Osteoblast (primary cell): ENCODE data around the gene SLC25A11. TPM values are rescaled to one million over a fixed set of nuclear protein-coding genes. Genes with fewer than 3 reads are reported as not detected.

Source experiments
- DNase-seq: peaks from one replicate; pipeline ENCODE4 v3.0.0; 2011; ENCODE audit warnings: low spot score, mixed read lengths; ENCODE audit not compliant: insufficient read length; ENCODE audit errors: missing footprints
- H2AFZ ChIP-seq: 2 replicates; pipeline ENCODE4 v1.6.0; 2011; ENCODE audit warnings: mild to moderate bottlenecking, low read length
- H3K27ac ChIP-seq: 2 replicates; pipeline ENCODE4 v1.5.1; 2011; ENCODE audit warnings: mild to moderate bottlenecking, low read depth, low read length, moderate library complexity
- H3K27me3 ChIP-seq: 2 replicates; pipeline ENCODE4 v1.6.0; 2012; ENCODE audit warnings: mild to moderate bottlenecking, control low read depth, inconsistent platforms, low read length, moderate library complexity; ENCODE audit not compliant: insufficient read depth
- H3K36me3 ChIP-seq: 2 replicates; pipeline ENCODE4 v1.5.1; 2011; ENCODE audit warnings: mild to moderate bottlenecking, low read length, control low read depth, moderate library complexity; ENCODE audit not compliant: insufficient read depth
- H3K4me1 ChIP-seq: 2 replicates; pipeline ENCODE4 v1.5.1; 2011; ENCODE audit warnings: mild to moderate bottlenecking, low read length, control low read depth, moderate library complexity; ENCODE audit not compliant: insufficient read depth
- H3K4me2 ChIP-seq: 2 replicates; pipeline ENCODE4 v1.6.0; 2011; ENCODE audit warnings: mild to moderate bottlenecking, low read length; ENCODE audit not compliant: insufficient read depth
- H3K4me3 ChIP-seq: fragments of 200-600 bp; sonication (generic); 3 replicates; pipeline ENCODE4 v1.5.1; 2012; ENCODE audit warnings: mild to moderate bottlenecking, low read length, inconsistent platforms; ENCODE audit not compliant: insufficient read depth
- H3K79me2 ChIP-seq: 2 replicates; pipeline ENCODE4 v1.6.0; 2012; ENCODE audit warnings: mild to moderate bottlenecking, low read length, control low read depth, inconsistent platforms; ENCODE audit not compliant: insufficient read depth
- H3K9me3 ChIP-seq: 2 replicates; pipeline ENCODE4 v1.5.1; 2011; ENCODE audit warnings: low read depth, low read length, control low read depth
- H4K20me1 ChIP-seq: 2 replicates; pipeline ENCODE4 v1.6.0; 2012; ENCODE audit warnings: mild to moderate bottlenecking, low read length, control low read depth; ENCODE audit not compliant: insufficient read depth
- CTCF ChIP-seq: IDR thresholded peaks from 2 replicates; pipeline ENCODE4 v1.5.1; 2011; ENCODE audit warnings: mild to moderate bottlenecking, low read depth, low read length, moderate library complexity; ENCODE audit errors: extremely low read depth
- total RNA-seq: library from RNA; depleted of rRNA; stranded (reverse); fragments of >200 nt; gene quantifications from 2 replicates; pipeline ENCODE4 v1.2.3, GENCODE V29; 2012

Gene SLC25A11
- total RNA-seq, 1 donor, result 47.4 TPM

DNA sequence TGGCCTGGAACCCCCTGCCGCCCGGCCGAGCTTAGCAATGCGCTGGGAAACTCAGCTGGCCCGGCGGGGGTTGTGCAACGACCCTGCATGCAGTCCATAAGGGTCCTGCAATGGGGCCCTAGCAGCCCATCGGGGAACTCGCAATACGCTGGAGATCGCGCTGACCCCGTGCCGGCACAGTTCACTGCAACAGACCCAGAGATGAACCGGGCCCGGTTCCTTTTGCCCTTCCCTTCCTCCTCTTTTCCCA lies 375 bp downstream of the SLC25A11 start:
- peak overlapping the region; percentile 76 for H2AFZ ChIP-seq
- peak overlapping the region; percentile 95 for H3K4me3 ChIP-seq
- H3K36me3 ChIP-seq, result peaks cover 49% of the 10 kb centered on the region
- H3K9me3 ChIP-seq, result no peaks in the 10 kb centered on the region
- peaks cover 60% of the 10 kb centered on the region for H3K79me2 ChIP-seq
- no peak for DNase-seq
- peaks cover 34% of the 10 kb centered on the region for H4K20me1 ChIP-seq
- peaks cover 32% of the 10 kb centered on the region for H3K4me1 ChIP-seq
- H3K4me2 ChIP-seq, result peak overlapping the region; percentile 98
- peak overlapping the region; percentile 91 for H3K27ac ChIP-seq
- no peaks in the 10 kb centered on the region for H3K27me3 ChIP-seq
- no peak for TF ChIP-seq CTCF

- Histone ChIP-seq H4K20me1 (peaks cover 28% of the 10 kb centered on the region), H2AFZ (peak overlapping the region; percentile 76)
- TF ChIP-seq CTCF, result no peak
These were observed 929 bp downstream of the SLC25A11 start for GRCh38 chr17:4938688-4939545.

DNA sequence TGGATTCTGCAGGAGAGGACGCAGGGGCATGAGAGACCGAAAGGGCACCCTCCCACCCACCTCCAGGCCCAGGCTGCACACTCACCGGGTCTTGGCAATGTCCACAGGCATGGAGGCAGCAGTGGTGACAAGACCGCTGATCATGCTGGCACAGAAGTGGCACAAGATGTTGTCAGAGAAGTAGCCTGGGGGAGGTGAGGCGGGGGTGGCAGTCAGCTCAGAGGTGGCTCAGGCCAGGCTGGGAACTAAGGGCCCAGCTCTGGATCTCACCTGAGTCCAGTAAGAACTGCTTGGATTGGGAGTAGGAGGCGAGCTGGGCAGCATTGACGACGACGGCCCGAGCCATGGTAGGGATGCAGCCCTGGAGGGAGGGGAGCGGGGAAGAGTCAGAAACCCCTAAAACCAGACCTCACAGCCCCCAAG lies 1.8 kb downstream of the SLC25A11 start:
- H3K4me2 ChIP-seq, result no peak overlapping the region
- peaks cover 36% of the 10 kb centered on the region for H3K4me1 ChIP-seq
- H3K4me3 ChIP-seq, result no peak overlapping the region
- H3K27me3 ChIP-seq, result no peaks in the 10 kb centered on the region
- no peak for DNase-seq
- no peak overlapping the region for H2AFZ ChIP-seq
- peaks cover 20% of the 10 kb centered on the region for H4K20me1 ChIP-seq
- H3K9me3 ChIP-seq, result no peaks in the 10 kb centered on the region
- TF ChIP-seq CTCF, result no peak
- H3K27ac ChIP-seq, result no peak overlapping the region
- H3K79me2 ChIP-seq, result peaks cover 49% of the 10 kb centered on the region
- H3K36me3 ChIP-seq, result peaks cover 35% of the 10 kb centered on the region

More at GRCh38 chr17:4938688-4939545, 929 bp downstream of the SLC25A11 start:
- peaks cover 55% of the 10 kb centered on the region for H3K79me2 ChIP-seq
- peak overlapping the region; percentile 95 for H3K4me3 ChIP-seq
- DNase-seq, result peak; percentile 84
- H3K27me3 ChIP-seq, result no peaks in the 10 kb centered on the region
- peak overlapping the region; percentile 98 for H3K4me2 ChIP-seq
- H3K4me1 ChIP-seq, result peaks cover 34% of the 10 kb centered on the region
- H3K27ac ChIP-seq, result peak overlapping the region; percentile 91
- H3K36me3 ChIP-seq, result peaks cover 43% of the 10 kb centered on the region
- no peaks in the 10 kb centered on the region for H3K9me3 ChIP-seq

DNA sequence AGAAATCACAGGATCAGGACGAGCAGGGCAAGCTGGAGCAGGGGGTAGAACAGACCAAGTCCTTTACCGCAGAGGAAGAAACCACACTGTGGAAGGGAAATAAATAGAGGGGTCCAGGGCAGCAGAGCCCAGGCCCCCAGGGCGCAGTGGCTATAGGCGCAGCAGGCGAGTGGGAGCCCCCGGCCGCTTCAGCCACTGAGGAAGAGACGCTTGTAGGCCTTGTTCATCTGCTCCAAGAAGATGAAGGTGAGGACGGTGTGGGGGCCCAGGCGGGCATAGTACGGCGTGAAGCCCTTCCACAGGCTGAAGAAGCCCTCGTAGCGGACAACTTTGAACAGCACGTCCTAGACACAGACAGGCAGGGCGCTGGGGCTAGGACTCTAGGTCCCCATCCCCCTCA lies 2.3 kb downstream of the SLC25A11 start:
- Histone ChIP-seq H3K4me3 (no peak overlapping the region), H4K20me1 (peaks cover 16% of the 10 kb centered on the region), H3K36me3 (peaks cover 30% of the 10 kb centered on the region), H3K4me1 (peaks cover 36% of the 10 kb centered on the region), H3K27me3 (no peaks in the 10 kb centered on the region), H2AFZ (no peak overlapping the region), H3K9me3 (no peaks in the 10 kb centered on the region), H3K4me2 (no peak overlapping the region), H3K79me2 (peaks cover 44% of the 10 kb centered on the region), H3K27ac (no peak overlapping the region)
- peak; percentile 32 for DNase-seq
- TF ChIP-seq CTCF, result no peak
